T1000 (cell line): ENCODE data around the gene SPDYE3.
"Not testable (repeated sequence)": the region's sequence is repeated elsewhere in the genome, so short reads cannot be mapped to it uniquely, and the experiment has no call there.

Experiments used
- DNase-seq: peaks from one replicate; lab custom pipeline; 2025; ENCODE audit warnings: mixed read lengths; lab: John Stamatoyannopoulos, UW

Gene SPDYE3

GRCh38 chr7:100288258-100288657 is 19.2 kb upstream of the SPDYE3 start:
- DNase-seq, result not testable (repeated sequence)

DNA sequence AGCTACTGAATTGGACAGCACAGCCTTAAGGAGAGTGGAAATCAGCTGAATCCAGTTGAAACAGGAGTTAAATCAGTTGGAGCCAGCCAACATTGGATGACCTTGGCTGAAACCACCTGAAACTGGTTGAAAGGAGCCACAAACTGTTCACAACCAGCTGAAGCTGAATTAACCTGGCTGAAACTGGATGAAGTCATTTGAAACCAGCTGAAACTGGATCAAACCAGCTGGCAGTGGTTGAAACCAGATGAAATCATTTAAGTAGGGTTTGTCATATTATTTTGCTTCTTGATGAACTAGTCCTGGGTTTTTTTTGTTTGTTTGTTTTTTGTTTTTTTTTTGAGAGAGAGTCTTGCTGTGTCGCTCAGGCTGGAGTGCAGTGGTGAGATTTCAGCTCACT is 15.3 kb upstream of the SPDYE3 start:
- DNase-seq, result not testable (repeated sequence)

DNA sequence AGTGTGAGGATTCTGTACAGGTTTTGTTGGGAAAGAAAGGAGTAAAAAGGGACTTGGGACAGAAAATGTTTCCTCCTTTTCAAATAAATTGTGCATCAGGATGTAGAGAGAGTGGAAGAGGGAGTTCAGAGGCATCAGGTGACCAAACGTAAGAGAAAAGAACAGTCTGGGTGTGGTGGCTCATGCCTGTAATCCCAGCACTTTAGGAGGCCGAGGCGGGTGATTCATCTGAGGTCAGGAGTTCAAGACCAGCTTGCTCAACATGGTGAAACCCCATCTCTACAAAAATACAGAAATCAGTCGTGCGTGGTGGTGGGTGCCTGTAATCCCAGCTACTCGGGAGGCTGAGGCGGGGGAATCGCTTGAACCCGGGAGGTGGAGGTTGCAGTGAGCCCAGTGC is 12.2 kb upstream of the SPDYE3 start:
- DNase-seq, result not testable (repeated sequence)

DNA sequence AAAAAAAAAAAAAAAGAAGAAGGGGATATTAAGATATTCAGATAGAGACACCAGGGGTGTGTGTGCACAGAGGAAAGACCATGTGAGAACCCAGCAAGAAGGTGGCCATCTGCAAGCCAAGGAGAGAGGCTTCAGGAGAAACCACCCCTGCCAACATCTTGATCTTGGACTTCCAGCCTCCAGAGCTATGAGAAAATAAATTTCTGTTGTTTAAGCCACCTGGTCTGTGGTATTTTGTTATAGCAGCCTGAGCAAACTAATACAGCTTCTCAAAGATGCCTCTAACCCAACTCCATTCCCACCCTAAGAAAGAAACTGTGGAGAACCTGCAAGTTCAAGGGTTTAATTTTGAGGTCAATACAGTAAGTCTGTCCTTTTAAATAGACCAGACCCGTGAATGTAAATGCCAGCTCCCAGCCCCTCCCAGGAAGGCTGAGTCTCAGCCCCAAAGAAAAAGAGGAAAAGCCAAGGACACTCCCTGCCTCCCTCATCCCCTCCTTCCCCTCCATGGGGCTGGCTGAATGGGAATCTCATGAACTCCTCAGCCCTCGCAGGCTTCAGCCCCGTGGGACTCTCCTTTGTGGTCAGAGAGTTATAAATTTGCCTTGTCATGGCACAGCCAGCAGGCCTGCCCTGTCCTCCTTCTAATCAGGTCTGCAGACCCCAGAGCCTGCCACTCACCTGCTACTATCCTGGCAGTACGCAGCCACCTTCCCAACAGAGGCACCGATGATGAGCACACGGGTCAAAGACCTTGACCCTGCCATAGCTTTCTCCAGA is 9.5 kb upstream of the SPDYE3 start:
- DNase-seq, result not testable (repeated sequence)

GRCh38 chr7:100298632-100298895 is 8.9 kb upstream of the SPDYE3 start:
- not testable (repeated sequence) for DNase-seq

DNA sequence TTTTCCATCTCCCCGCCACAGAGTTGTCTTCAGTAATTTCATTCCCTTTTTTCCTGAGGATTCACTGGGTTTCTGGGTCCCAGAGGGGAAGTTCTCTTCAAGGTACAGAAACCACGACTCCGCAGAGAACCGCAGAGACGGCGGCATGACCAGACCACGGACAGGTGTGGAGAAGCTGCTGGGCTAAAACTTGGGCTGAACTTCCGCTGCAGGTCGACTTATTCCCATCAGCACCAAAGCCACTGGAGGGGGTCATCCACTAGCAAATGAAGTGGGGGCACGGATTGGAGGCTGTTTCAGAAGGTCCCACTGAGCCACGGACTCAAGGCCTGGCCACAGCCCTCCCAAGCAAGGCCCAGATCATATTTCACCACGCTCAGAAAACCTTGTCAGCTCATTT is 3.0 kb upstream of the SPDYE3 start:
- DNase-seq, result not testable (repeated sequence)

DNA sequence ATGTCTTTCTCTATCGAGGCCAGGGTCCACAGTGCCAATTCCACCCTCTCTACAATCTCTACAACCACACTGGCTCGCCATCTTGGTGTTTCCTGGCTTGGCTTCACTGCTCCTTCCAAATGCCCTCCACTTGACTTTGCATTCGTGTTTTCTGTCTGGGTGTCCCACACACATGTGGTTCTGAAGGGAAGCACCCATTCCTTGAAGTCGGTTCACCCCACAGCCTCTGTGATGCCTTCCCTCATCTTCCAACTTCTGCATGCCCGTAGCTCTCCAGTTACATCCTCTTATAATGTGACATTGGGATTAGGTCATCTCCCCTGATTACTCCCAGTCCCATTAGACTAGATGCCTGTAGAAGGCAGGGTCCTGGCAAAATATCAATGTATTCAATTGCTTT is 10.8 kb downstream of the SPDYE3 start:
- DNase-seq, result not testable (repeated sequence)

- DNase-seq, result not testable (repeated sequence)
These were observed 14.1 kb downstream of the SPDYE3 start for GRCh38 chr7:100321648-100322047.

DNA sequence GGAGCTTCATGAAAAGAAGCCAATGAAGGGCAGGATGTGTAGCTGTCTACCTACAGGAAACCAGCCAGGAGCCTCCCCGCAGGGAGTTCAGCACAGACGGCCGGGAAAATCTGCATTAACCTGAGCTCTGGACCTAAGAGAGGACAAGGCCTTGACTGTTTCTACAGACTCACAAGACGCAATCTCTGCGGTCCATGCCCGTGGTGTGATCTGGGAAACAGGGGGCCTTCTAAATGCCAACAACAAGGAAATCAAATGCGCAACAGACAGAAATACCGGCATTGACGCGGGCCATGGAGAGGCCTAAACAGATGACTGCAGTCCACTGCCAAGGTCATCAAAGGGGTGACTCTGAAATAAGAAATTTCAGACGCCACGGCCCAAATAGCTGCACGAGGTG is 16.7 kb downstream of the SPDYE3 start:
- DNase-seq, result not testable (repeated sequence)

- DNase-seq, result not testable (repeated sequence)
These were observed 18.2 kb downstream of the SPDYE3 start for GRCh38 chr7:100325671-100326070.

DNA sequence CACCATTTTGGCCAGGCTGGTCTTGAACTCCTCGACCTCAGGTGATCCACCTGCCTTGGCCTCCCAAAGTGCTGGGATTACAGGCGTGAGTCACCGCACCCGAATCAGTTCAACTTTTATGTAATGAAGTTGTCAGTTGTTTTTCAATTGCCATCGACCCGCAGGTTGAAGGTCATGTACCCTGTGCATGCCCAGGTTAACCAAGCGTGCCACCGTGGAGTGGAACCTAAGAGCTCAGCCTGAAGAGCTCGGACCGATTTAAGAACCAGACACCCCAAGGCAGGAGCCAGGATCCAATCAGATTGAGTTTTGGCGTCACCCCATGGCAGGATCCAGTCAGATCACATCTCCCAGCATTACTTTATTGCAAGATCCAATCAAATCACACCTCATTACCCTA is 19.4 kb downstream of the SPDYE3 start:
- not testable (repeated sequence) for DNase-seq

GRCh38 chr7:100335566-100336466 is 28.3 kb downstream of the SPDYE3 start:
- DNase-seq, result peak; percentile 87

- peak; percentile 37 for DNase-seq
These were observed 30.7 kb downstream of the SPDYE3 start for GRCh38 chr7:100338083-100338696.

- not testable (repeated sequence) for DNase-seq
These were observed 33.8 kb downstream of the SPDYE3 start for GRCh38 chr7:100341286-100341685.

- DNase-seq, result no peak
These were observed 35.3 kb downstream of the SPDYE3 start for GRCh38 chr7:100342765-100343164.

DNA sequence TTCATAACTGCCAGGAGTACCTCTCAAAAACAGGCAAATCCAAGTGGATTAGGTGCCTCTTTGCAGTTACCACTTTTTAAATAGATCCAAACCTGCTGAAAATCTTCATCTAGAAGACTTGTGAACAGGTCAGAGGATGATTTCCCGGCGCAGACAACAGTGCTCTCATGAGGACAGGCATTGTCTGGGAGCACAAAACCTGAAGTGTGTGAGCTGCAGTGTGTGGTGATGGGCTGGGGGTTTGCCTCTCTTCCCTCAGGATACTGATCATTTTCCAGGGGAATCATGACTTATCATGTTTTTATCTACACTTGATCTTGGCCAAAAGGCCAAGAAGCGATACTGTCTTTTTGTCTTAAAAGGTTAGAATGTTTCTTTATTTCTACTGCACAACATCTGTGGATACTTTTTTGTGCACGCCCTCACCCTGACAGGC is 36.6 kb downstream of the SPDYE3 start:
- not testable (repeated sequence) for DNase-seq

DNA sequence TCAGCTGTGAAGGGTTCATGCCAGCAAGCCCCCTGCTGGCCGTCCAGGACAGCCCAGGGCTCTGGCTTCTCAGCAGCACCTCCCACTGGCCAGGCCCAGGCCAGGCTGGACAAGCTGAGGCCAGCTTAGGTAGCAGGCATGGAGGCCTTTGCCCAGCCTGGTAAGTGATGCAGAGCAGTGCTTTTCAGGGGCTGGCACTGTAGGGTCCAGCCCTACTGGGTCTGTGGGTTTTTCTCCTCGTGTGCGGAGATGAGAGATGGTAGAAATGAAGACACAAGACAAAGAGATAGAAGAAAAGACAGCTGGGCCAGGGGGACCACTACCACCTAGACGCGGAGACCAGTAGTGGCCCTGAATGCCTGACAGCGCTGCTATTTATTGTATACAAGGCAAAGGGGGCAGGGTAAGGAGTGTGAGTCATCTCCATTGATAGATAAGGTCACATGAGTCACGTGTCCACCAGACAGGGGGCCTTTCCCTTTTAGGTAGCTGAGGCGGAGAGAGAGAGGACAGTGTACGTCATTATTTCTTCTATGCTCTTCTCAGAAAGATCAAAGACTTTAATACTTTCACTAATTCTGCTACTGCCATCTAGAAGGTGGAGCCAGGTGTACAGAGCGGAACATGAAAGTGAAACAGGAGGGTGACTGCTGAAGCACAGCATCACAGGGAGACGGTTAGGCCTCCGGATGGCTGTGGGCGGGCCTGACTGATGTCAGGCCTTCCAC is 37.2 kb downstream of the SPDYE3 start:
- DNase-seq, result peak; percentile 24

- peak; percentile 30 for DNase-seq
These were observed 37.8 kb downstream of the SPDYE3 start for GRCh38 chr7:100345288-100345672.

GRCh38 chr7:100346921-100347320 is 39.4 kb downstream of the SPDYE3 start:
- DNase-seq, result no peak

- DNase-seq, result no peak
These were observed 41.3 kb downstream of the SPDYE3 start for GRCh38 chr7:100348805-100349204.

DNA sequence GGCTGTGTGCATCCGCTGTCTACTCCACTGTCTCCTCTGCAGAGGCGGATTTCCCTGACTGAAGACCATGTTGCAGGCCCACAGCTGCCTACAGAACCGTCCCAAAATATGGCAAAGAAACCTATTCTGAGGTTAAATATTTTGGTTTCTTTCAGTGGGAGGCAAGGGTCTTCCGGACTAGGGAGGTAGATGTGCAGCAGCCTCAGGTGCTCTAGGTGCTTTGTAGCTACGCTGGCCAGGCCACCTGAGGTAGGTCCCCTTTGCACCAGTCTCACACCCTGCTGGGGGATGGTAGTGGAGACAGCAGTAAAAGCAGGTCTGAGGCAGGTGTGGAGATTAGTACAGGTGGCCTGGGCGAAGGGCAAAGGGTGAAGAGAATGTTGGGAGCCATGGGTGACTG is 42.3 kb downstream of the SPDYE3 start:
- DNase-seq, result no peak

GRCh38 chr7:100351657-100352058 is 44.2 kb downstream of the SPDYE3 start:
- no peak for DNase-seq
